ENCODE measurements around the gene TRIO. TPM values are rescaled to one million over a fixed set of nuclear protein-coding genes. Genes with fewer than 3 reads are reported as not detected.

Gene TRIO
- total RNA-seq, 2 experiments from 2014 or later = 4.1 to 6.5 TPM

DNA sequence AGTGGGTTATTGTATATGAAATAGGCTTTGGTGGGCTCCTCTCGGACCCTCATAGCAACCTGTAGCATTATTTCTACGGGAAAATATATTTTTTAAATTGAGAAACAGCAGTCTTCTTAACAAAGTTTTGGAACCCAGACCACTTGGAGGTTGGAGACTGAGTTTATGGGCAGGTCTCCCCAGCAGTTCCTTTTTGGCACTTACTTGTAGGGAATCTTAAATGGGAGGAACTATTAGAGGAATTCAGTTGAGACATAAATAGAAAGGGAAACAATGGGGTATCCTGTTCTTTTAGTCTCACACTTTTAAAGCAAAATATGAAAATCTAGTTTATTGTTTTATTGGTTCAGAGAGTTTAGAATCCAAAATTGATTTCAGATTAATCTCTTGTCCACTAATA is 111.5 kb downstream of the TRIO start:
- H3K9me3 ChIP-seq (ENCODE audit: control insufficient read depth in 1 of 2, insufficient read depth in 1 of 2, low read length in 2 of 2) = peaks cover 0 to 7% of the 10 kb centered on the region in 2 experiments
- Mint-ChIP-seq H3K27ac (no peak overlapping the region), H3K9me3 (no peaks in the 10 kb centered on the region), H3K4me3 (no peak overlapping the region), H3K27me3 (no peaks in the 10 kb centered on the region), H3K4me1 (ENCODE audit: low read depth) (no peaks in the 10 kb centered on the region), H3K36me3 (ENCODE audit: low read depth) (no peaks in the 10 kb centered on the region)
- ATAC-seq (ENCODE audit: poor library complexity) = no peak
- DNase-seq = no peak
- POLR2A ChIA-PET = no interaction called here
- H3K27me3 ChIP-seq (ENCODE audit: control insufficient read depth in 1 of 2, insufficient read depth in 2 of 2, low read length in 2 of 2) = no peaks in the 10 kb centered on the region
- intact Hi-C loops (cut with DNase I, micrococcal nuclease) = no loop called here
- H3K36me3 ChIP-seq (ENCODE audit: insufficient read depth, low read length) = no peaks in the 10 kb centered on the region
- H3K4me3 ChIP-seq (ENCODE audit: low read length) = no peak overlapping the region
- CTCF ChIA-PET = no interaction called here
- H3K27ac ChIP-seq (ENCODE audit: low read depth in 1 of 2, low read length in 2 of 2) = no peak overlapping the region
- TF ChIP-seq, protein P1, sequence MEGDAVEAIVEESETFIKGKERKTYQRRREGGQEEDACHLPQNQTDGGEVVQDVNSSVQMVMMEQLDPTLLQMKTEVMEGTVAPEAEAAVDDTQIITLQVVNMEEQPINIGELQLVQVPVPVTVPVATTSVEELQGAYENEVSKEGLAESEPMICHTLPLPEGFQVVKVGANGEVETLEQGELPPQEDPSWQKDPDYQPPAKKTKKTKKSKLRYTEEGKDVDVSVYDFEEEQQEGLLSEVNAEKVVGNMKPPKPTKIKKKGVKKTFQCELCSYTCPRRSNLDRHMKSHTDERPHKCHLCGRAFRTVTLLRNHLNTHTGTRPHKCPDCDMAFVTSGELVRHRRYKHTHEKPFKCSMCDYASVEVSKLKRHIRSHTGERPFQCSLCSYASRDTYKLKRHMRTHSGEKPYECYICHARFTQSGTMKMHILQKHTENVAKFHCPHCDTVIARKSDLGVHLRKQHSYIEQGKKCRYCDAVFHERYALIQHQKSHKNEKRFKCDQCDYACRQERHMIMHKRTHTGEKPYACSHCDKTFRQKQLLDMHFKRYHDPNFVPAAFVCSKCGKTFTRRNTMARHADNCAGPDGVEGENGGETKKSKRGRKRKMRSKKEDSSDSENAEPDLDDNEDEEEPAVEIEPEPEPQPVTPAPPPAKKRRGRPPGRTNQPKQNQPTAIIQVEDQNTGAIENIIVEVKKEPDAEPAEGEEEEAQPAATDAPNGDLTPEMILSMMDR (IDR thresholded peaks at IDR 0.05) = no peak
- H3K4me1 ChIP-seq (ENCODE audit: insufficient read depth, low read length) = no peaks in the 10 kb centered on the region

DNA sequence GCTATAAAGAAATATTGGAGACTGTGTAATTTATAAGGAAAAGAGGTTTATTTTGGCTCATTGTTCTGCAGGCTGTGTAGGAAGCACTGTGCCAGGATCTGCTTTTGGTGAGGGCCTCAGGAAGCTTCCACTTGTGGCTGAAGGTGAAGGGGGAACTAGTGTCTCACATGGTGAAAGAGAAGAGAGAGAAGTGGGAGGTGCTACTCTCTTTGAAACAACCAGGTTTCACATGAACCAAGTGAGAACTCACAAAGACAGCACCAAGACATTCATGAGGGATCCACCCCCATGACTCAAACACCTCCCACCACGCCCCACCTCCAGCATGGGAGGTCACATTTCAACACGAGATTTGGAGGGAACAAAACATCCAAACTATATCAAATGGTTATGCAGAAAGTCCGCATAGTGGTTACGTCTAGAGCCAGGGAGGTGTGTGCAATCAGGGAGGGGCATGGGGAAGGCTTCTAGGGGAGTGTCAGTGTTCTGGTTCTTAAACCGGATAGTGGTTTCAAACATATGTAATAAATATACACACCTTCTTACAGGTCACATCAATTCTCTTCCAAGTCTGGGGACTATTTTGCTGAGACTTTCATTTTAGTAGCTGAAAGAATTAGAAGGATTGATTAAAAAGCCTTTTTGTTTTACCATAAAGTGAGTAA is 113.0 kb downstream of the TRIO start:
- Mint-ChIP-seq H3K4me3 (no peak overlapping the region), H3K27ac (no peak overlapping the region), H3K4me1 (ENCODE audit: low read depth) (no peaks in the 10 kb centered on the region), H3K9me3 (no peaks in the 10 kb centered on the region), H3K36me3 (ENCODE audit: low read depth) (no peaks in the 10 kb centered on the region), H3K27me3 (peaks cover under 1% of the 10 kb centered on the region)
- no peaks in the 10 kb centered on the region for H3K4me1 ChIP-seq (ENCODE audit: insufficient read depth, low read length)
- no peak overlapping the region for H3K4me3 ChIP-seq (ENCODE audit: low read length)
- H3K9me3 ChIP-seq (ENCODE audit: control insufficient read depth in 1 of 2, insufficient read depth in 1 of 2, low read length in 2 of 2) = peaks cover 0 to 7% of the 10 kb centered on the region in 2 experiments
- no peaks in the 10 kb centered on the region for H3K27me3 ChIP-seq (ENCODE audit: control insufficient read depth in 1 of 2, insufficient read depth in 2 of 2, low read length in 2 of 2)
- H3K27ac ChIP-seq (ENCODE audit: low read depth in 1 of 2, low read length in 2 of 2) = no peak overlapping the region
- ATAC-seq (ENCODE audit: poor library complexity) (no peak), DNase-seq (no peak)
- CTCF ChIA-PET = no interaction called here
- TF ChIP-seq, protein P1 (IDR thresholded peaks at IDR 0.05) = no peak
- POLR2A ChIA-PET = no interaction called here
- no peaks in the 10 kb centered on the region for H3K36me3 ChIP-seq (ENCODE audit: insufficient read depth, low read length)
- intact Hi-C loops (cut with DNase I, micrococcal nuclease) = no loop called here

DNA sequence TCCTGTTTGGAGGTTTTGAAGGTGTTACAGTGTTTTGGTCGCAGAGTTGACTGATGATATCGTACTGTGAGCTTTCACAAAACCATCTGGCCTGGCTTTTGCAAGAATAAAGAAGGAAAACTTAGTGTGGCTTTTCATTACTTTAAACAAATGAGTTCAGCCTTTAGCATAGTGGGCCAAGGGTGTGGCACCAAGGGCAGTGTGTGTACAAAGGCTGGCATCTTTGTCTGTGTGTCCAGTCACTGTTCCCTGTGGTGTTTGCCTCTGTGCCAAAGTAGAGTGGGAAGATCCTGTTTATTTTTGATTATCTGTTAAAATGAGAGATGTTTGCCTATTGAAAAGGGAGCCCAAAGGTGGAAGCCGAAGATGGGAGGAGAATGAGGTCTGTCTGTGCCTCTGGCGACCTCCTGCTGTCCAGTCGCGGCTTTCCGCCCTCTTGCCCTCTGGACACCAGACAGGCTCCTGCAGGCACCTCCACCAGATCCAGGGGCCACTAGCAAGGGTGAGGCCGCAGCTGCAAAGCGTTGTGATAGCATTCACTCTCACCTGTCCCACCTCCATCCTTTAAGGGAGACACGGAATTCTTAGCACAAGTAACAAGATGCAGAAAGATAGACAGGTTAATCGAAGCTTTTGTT is 113.7 kb downstream of the TRIO start:
- ChIA-PET CTCF (no interaction called here), POLR2A (no interaction called here)
- TF ChIP-seq, protein P1 (IDR thresholded peaks at IDR 0.05) = no peak
- H3K4me3 ChIP-seq (ENCODE audit: low read length) = no peak overlapping the region
- no peaks in the 10 kb centered on the region for H3K36me3 ChIP-seq (ENCODE audit: insufficient read depth, low read length)
- H3K27me3 ChIP-seq (ENCODE audit: control insufficient read depth in 1 of 2, insufficient read depth in 2 of 2, low read length in 2 of 2) = no peaks in the 10 kb centered on the region
- no peak overlapping the region for H3K4me3 Mint-ChIP-seq
- no peaks in the 10 kb centered on the region for H3K9me3 Mint-ChIP-seq
- H3K36me3 Mint-ChIP-seq (ENCODE audit: low read depth) = no peaks in the 10 kb centered on the region
- peaks cover 4% of the 10 kb centered on the region for H3K27me3 Mint-ChIP-seq
- DNase-seq (no peak), ATAC-seq (ENCODE audit: poor library complexity) (no peak)
- H3K4me1 ChIP-seq (ENCODE audit: insufficient read depth, low read length) = no peaks in the 10 kb centered on the region
- H3K4me1 Mint-ChIP-seq (ENCODE audit: low read depth) = no peaks in the 10 kb centered on the region
- H3K9me3 ChIP-seq (ENCODE audit: control insufficient read depth in 1 of 2, insufficient read depth in 1 of 2, low read length in 2 of 2) = peaks cover 0 to 7% of the 10 kb centered on the region in 2 experiments
- intact Hi-C loops (cut with DNase I, micrococcal nuclease) = no loop called here
- no peak overlapping the region for H3K27ac Mint-ChIP-seq
- no peak overlapping the region for H3K27ac ChIP-seq (ENCODE audit: low read depth in 1 of 2, low read length in 2 of 2)
